ENCODE results near the gene PTAR1. TPM values are rescaled to one million over a fixed set of nuclear protein-coding genes. Genes with fewer than 3 reads are reported as not detected.

PTAR1 gene, protein sequence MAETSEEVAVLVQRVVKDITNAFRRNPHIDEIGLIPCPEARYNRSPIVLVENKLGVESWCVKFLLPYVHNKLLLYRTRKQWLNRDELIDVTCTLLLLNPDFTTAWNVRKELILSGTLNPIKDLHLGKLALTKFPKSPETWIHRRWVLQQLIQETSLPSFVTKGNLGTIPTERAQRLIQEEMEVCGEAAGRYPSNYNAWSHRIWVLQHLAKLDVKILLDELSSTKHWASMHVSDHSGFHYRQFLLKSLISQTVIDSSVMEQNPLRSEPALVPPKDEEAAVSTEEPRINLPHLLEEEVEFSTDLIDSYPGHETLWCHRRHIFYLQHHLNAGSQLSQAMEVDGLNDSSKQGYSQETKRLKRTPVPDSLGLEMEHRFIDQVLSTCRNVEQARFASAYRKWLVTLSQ
- polyA plus RNA-seq (2013), result 10.3 and 10.7 TPM in 2 replicates

DNA sequence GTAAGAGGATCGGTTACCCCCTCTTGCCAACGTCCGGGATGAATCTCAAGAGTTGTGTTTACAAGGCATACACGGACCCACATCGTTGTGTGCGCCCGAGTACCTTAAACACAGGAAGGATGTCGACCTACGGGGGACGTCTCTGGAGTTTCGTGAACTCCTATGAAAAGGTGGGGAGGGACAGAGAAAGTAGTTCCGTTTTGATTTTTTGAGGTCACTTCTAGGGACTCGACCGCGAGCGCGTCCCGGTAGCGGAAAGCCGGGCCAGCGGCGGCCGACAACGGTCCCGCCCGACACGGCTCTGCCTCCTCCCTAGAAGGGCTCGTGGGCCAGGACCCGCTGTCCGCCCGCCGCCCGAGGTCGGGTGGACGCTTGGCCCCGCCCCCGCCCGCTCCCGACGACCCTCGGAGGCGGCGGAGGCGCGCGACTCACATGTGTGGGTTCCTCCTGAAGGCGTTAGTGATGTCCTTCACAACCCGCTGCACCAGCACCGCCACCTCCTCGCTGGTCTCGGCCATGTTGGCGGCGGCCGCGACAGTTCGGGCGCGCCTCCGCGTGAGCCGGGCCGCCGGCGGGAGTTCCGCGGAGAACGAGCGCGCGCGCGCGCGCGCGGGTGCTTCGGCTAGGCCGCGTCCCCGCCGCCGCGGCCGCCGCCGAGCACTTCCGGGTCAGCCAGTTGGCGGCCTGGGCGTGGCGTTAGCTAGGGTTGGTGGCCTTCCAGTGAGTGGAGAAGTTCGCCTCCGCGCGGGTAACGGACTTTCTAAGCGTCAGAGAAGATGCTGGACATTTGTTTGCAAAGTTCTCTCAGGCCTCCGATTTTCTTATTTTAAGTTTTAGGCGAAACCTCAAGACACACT lies at the start of gene PTAR1:
TSS of gene PTAR1 (minus strand) at position 591 of the 857 bp plus-strand sequence. CDS start at position 518, 73 bp downstream.
- Histone ChIP-seq H3K18ac (ENCODE audit: low read length) (peak within 1 kb of the TSS; percentile 90), H3K27me3 (ENCODE audit: insufficient read depth, low read length) (no peaks in the 10 kb centered on the region), H2BK12ac (ENCODE audit: low read length) (no peak within 1 kb of the TSS), H3K79me1 (ENCODE audit: low read length) (peaks cover 7% of the 10 kb centered on the region), H4K8ac (ENCODE audit: low read depth, low read length) (peak within 1 kb of the TSS; percentile 97), H3K27ac (ENCODE audit: low read depth, low read length) (peak within 1 kb of the TSS; percentile 92), H2AFZ (ENCODE audit: insufficient read depth, low read length, poor library complexity) (peak within 1 kb of the TSS; percentile 91), H3K23ac (ENCODE audit: low read length) (no peak within 1 kb of the TSS), H4K91ac (ENCODE audit: low read depth, low read length) (peak within 1 kb of the TSS; percentile 88), H3K79me2 (ENCODE audit: control insufficient read depth, insufficient read depth, low read length, poor library complexity) (peaks cover 6% of the 10 kb centered on the region), H3K36me3 (ENCODE audit: control insufficient read depth in 1 of 2, insufficient read depth in 2 of 2, low read length in 2 of 2) (no peaks in the 10 kb centered on the region), H3K14ac (ENCODE audit: low read length) (peak within 1 kb of the TSS; percentile 87), H3K4me1 (ENCODE audit: control insufficient read depth in 1 of 2, insufficient read depth in 2 of 2, low read length in 2 of 2) (peaks cover 0 to 5% of the 10 kb centered on the region in 2 experiments), H2AK5ac (ENCODE audit: low read length) (no peak within 1 kb of the TSS), H4K12ac (ENCODE audit: low read depth, low read length) (peak within 1 kb of the TSS; percentile 88), H3K4me2 (ENCODE audit: low read length) (peak within 1 kb of the TSS; percentile 64), H3K9me3 (ENCODE audit: insufficient read depth, low read depth, low read length) (no peaks in the 10 kb centered on the region), H2BK5ac (ENCODE audit: low read depth, low read length, poor library complexity) (peak within 1 kb of the TSS; percentile 87), H3K4me3 (ENCODE audit: low read depth, low read length) (peak within 1 kb of the TSS; percentile 90), H3K4ac (ENCODE audit: low read depth, low read length) (peak within 1 kb of the TSS; percentile 51), H3K9ac (ENCODE audit: low read length) (peak within 1 kb of the TSS; percentile 87), H2BK120ac (ENCODE audit: insufficient read depth, low read length, poor library complexity) (peak within 1 kb of the TSS; percentile 76)
- peak; percentile 91 to 97 for DNase-seq
- WGBS (ENCODE audit: extremely low coverage, insufficient coverage, insufficient read length), result no CpG with 5 or more reads among the region's 98 CpGs

DNA sequence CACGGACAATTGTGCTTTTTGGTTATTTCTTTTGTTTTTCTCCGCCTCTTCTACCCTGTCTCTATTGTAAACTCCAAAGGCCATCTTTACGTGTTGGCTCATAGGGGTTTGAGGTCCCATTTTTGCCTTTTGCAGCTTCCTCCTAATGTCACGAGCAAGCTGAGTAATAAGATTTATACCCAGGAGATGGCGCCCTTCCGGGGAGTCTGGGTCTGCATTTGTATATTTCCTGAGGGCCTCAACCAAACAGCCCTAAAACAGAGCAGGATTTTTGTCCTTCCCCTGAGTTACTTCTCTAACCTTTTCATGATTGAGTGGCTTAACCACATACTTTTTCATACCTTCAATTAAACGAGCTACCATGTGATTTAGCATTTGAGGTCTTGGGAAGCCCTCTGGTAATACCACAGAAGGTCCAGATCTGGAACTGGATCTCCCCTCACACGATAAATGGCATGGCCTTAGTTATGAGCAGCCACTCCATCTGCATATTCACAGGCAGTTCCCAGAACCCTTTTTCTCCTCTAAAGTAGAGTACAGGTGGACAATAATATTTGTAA lies 49.6 kb upstream of the PTAR1 start:
- H2BK120ac ChIP-seq (ENCODE audit: insufficient read depth, low read length, poor library complexity), result no peak overlapping the region
- H2BK12ac ChIP-seq (ENCODE audit: low read length), result no peak overlapping the region
- no peak overlapping the region for H2BK5ac ChIP-seq (ENCODE audit: low read depth, low read length, poor library complexity)
- H3K27me3 ChIP-seq (ENCODE audit: insufficient read depth, low read length), result no peaks in the 10 kb centered on the region
- H3K4me2 ChIP-seq (ENCODE audit: low read length), result no peak overlapping the region
- no peak overlapping the region for H4K91ac ChIP-seq (ENCODE audit: low read depth, low read length)
- no peak overlapping the region for H3K4me3 ChIP-seq (ENCODE audit: low read depth, low read length)
- H3K79me1 ChIP-seq (ENCODE audit: low read length), result no peaks in the 10 kb centered on the region
- no peaks in the 10 kb centered on the region for H3K36me3 ChIP-seq (ENCODE audit: control insufficient read depth in 1 of 2, insufficient read depth in 2 of 2, low read length in 2 of 2)
- no peak overlapping the region for H4K8ac ChIP-seq (ENCODE audit: low read depth, low read length)
- H3K9me3 ChIP-seq (ENCODE audit: insufficient read depth, low read depth, low read length), result no peaks in the 10 kb centered on the region
- H3K79me2 ChIP-seq (ENCODE audit: control insufficient read depth, insufficient read depth, low read length, poor library complexity), result no peaks in the 10 kb centered on the region
- H4K12ac ChIP-seq (ENCODE audit: low read depth, low read length), result no peak overlapping the region
- no peak overlapping the region for H3K9ac ChIP-seq (ENCODE audit: low read length)
- WGBS (ENCODE audit: extremely low coverage, insufficient coverage, insufficient read length), result no CpG with 5 or more reads among the region's 8 CpGs
- no peak overlapping the region for H3K18ac ChIP-seq (ENCODE audit: low read length)
- no peaks in the 10 kb centered on the region for H3K4me1 ChIP-seq (ENCODE audit: control insufficient read depth in 1 of 2, insufficient read depth in 2 of 2, low read length in 2 of 2)
- H2AK5ac ChIP-seq (ENCODE audit: low read length), result no peak overlapping the region
- no peak overlapping the region for H3K23ac ChIP-seq (ENCODE audit: low read length)
- DNase-seq, result no peak
- H3K14ac ChIP-seq (ENCODE audit: low read length), result no peak overlapping the region
- H3K27ac ChIP-seq (ENCODE audit: low read depth, low read length), result no peak overlapping the region
- no peak overlapping the region for H3K4ac ChIP-seq (ENCODE audit: low read depth, low read length)
- H2AFZ ChIP-seq (ENCODE audit: insufficient read depth, low read length, poor library complexity), result no peak overlapping the region

DNA sequence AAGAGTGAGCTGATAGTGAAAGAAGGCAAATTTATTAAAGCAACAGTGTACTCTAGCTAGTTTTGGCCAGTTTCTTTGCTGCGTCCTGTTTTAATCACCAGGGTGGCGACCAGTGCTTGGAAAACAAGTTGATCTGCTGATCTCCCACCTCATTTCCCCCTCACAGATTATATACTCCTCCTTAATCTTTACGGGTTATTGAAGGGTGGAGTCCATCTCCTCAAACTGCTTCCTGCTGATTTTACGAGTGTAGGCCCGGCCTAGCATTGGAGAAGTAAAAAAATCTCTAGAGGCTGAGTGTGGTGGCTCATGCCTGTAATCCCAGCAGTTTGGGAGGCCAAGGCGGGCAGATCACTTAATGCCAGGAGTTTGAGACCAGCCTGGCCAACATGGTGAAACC lies 46.8 kb upstream of the PTAR1 start:
- no peak overlapping the region for H2BK120ac ChIP-seq (ENCODE audit: insufficient read depth, low read length, poor library complexity)
- no peak for DNase-seq
- no peak overlapping the region for H2BK12ac ChIP-seq (ENCODE audit: low read length)
- no peaks in the 10 kb centered on the region for H3K4me1 ChIP-seq (ENCODE audit: control insufficient read depth in 1 of 2, insufficient read depth in 2 of 2, low read length in 2 of 2)
- H3K4ac ChIP-seq (ENCODE audit: low read depth, low read length), result no peak overlapping the region
- no peak overlapping the region for H3K4me3 ChIP-seq (ENCODE audit: low read depth, low read length)
- no peak overlapping the region for H2AFZ ChIP-seq (ENCODE audit: insufficient read depth, low read length, poor library complexity)
- no peak overlapping the region for H3K23ac ChIP-seq (ENCODE audit: low read length)
- no peak overlapping the region for H4K8ac ChIP-seq (ENCODE audit: low read depth, low read length)
- no peaks in the 10 kb centered on the region for H3K79me2 ChIP-seq (ENCODE audit: control insufficient read depth, insufficient read depth, low read length, poor library complexity)
- no peak overlapping the region for H3K9ac ChIP-seq (ENCODE audit: low read length)
- H3K79me1 ChIP-seq (ENCODE audit: low read length), result no peaks in the 10 kb centered on the region
- no peaks in the 10 kb centered on the region for H3K36me3 ChIP-seq (ENCODE audit: control insufficient read depth in 1 of 2, insufficient read depth in 2 of 2, low read length in 2 of 2)
- no peak overlapping the region for H2AK5ac ChIP-seq (ENCODE audit: low read length)
- no peak overlapping the region for H2BK5ac ChIP-seq (ENCODE audit: low read depth, low read length, poor library complexity)
- no peak overlapping the region for H3K14ac ChIP-seq (ENCODE audit: low read length)
- WGBS (ENCODE audit: extremely low coverage, insufficient coverage, insufficient read length), result no CpG with 5 or more reads among the region's 6 CpGs
- H4K12ac ChIP-seq (ENCODE audit: low read depth, low read length), result no peak overlapping the region
- H3K27ac ChIP-seq (ENCODE audit: low read depth, low read length), result no peak overlapping the region
- no peak overlapping the region for H3K4me2 ChIP-seq (ENCODE audit: low read length)
- H3K9me3 ChIP-seq (ENCODE audit: insufficient read depth, low read depth, low read length), result no peaks in the 10 kb centered on the region
- no peaks in the 10 kb centered on the region for H3K27me3 ChIP-seq (ENCODE audit: insufficient read depth, low read length)
- no peak overlapping the region for H3K18ac ChIP-seq (ENCODE audit: low read length)
- no peak overlapping the region for H4K91ac ChIP-seq (ENCODE audit: low read depth, low read length)

- Histone ChIP-seq H4K12ac (ENCODE audit: low read depth, low read length) (no peak overlapping the region), H2AK5ac (ENCODE audit: low read length) (no peak overlapping the region), H3K9ac (ENCODE audit: low read length) (no peak overlapping the region), H3K4me2 (ENCODE audit: low read length) (no peak overlapping the region), H2BK5ac (ENCODE audit: low read depth, low read length, poor library complexity) (no peak overlapping the region), H3K36me3 (ENCODE audit: control insufficient read depth in 1 of 2, insufficient read depth in 2 of 2, low read length in 2 of 2) (no peaks in the 10 kb centered on the region), H4K91ac (ENCODE audit: low read depth, low read length) (no peak overlapping the region), H3K79me2 (ENCODE audit: control insufficient read depth, insufficient read depth, low read length, poor library complexity) (no peaks in the 10 kb centered on the region), H3K4me3 (ENCODE audit: low read depth, low read length) (no peak overlapping the region), H2BK12ac (ENCODE audit: low read length) (no peak overlapping the region), H3K4me1 (ENCODE audit: control insufficient read depth in 1 of 2, insufficient read depth in 2 of 2, low read length in 2 of 2) (no peaks in the 10 kb centered on the region), H3K4ac (ENCODE audit: low read depth, low read length) (no peak overlapping the region), H3K23ac (ENCODE audit: low read length) (no peak overlapping the region), H3K9me3 (ENCODE audit: insufficient read depth, low read depth, low read length) (no peaks in the 10 kb centered on the region), H3K27me3 (ENCODE audit: insufficient read depth, low read length) (no peaks in the 10 kb centered on the region), H2AFZ (ENCODE audit: insufficient read depth, low read length, poor library complexity) (no peak overlapping the region), H3K79me1 (ENCODE audit: low read length) (no peaks in the 10 kb centered on the region), H2BK120ac (ENCODE audit: insufficient read depth, low read length, poor library complexity) (no peak overlapping the region), H3K18ac (ENCODE audit: low read length) (no peak overlapping the region), H4K8ac (ENCODE audit: low read depth, low read length) (no peak overlapping the region), H3K27ac (ENCODE audit: low read depth, low read length) (no peak overlapping the region), H3K14ac (ENCODE audit: low read length) (no peak overlapping the region)
- no peak for DNase-seq
- WGBS (ENCODE audit: extremely low coverage, insufficient coverage, insufficient read length), result no CpG with 5 or more reads among the region's 3 CpGs
Measured at GRCh38 chr9:69805962-69806515, 46.2 kb upstream of the PTAR1 start.
